HepG2 (cell line): ENCODE results near the gene COL9A3. TPM values are rescaled to one million over a fixed set of nuclear protein-coding genes. Genes with fewer than 3 reads are reported as not detected.

Experiments used
- CREB1 ChIP-seq, 2 experiments: fragments of 450-650 bp in 1 of 2; IDR thresholded peaks; 2 replicates each; pipeline ENCODE4 v1.6.1; 2016 to 2017; ENCODE audit warnings: control low read depth in 1 of 2, mild to moderate bottlenecking in 1 of 2, missing compliant biosample characterization in 1 of 2, missing genetic modification characterization in 1 of 2
- KDM3A ChIP-seq: IDR thresholded peaks from 2 replicates; pipeline ENCODE4 v1.6.1; 2018; ENCODE audit warnings: low read depth, missing compliant biosample characterization
- MAFG ChIP-seq: sonication (generic); formaldehyde crosslinking; IDR thresholded peaks from 2 replicates; pipeline ENCODE4 v1.5.1; 2020; ENCODE audit warnings: mild to moderate bottlenecking, missing genetic modification reagents
- NFRKB ChIP-seq: fragments of 450-650 bp; IDR thresholded peaks from 2 replicates; pipeline ENCODE4 v1.6.1; 2017
- RAD51 ChIP-seq: fragments of 450-650 bp; IDR thresholded peaks from 2 replicates; pipeline ENCODE4 v1.6.1; 2016; ENCODE audit warnings: borderline replicate concordance
- SAFB2 ChIP-seq: sonication (generic); formaldehyde crosslinking; IDR thresholded peaks from 2 replicates; pipeline ENCODE4 v1.5.1; 2020; ENCODE audit warnings: missing genetic modification reagents, low read depth, mild to moderate bottlenecking, borderline replicate concordance
- ZNF496 ChIP-seq: sonication (generic); formaldehyde crosslinking; IDR thresholded peaks from 2 replicates; pipeline ENCODE4 v1.8.1; 2023; ENCODE audit warnings: mild to moderate bottlenecking, moderate library complexity, missing genetic modification reagents; ENCODE audit not compliant: insufficient replicate concordance
- ZNF512 ChIP-seq: sonication (generic); formaldehyde crosslinking; IDR thresholded peaks from 2 replicates; pipeline ENCODE4 v1.4.0; 2020; ENCODE audit warnings: mild to moderate bottlenecking, missing genetic modification reagents
- polyA plus RNA-seq, 8 experiments: library from polyadenylated mRNA; depleted of rRNA in 3 of 8; stranded (reverse) in 7 of 8; unstranded in 1 of 8; fragments of >200 nt; fragmentation: Illumina TruSeq in 4 of 8; extraction: Trizol in 4 of 8; gene quantifications; 2 replicates each; pipeline versions ENCODE4 v1.2.1 to v1.2.3, GENCODE V29; 2011 to 2016; ENCODE audit warnings: low read depth in 4 of 8, missing spikeins in 1 of 8, mixed read lengths in 1 of 8; ENCODE audit not compliant: insufficient read depth in 1 of 8
- total RNA-seq, 5 experiments: library from RNA; depleted of rRNA; stranded (reverse); fragments of >200 nt; fragmentation: Illumina TruSeq; extraction: Trizol; gene quantifications; 2 replicates each; pipeline ENCODE4 v1.2.3, GENCODE V29; 2016; ENCODE audit warnings: low read depth in 1 of 5
- TF ChIP-seq, protein P1 (sequence below), 2 experiments: IDR thresholded peaks; 2 replicates each; pipeline ENCODE4 v1.6.1; 2011 to 2012; ENCODE audit warnings: low read length in 2 of 2, borderline replicate concordance in 1 of 2, low read depth in 1 of 2, mild to moderate bottlenecking in 1 of 2, moderate library complexity in 1 of 2

The COL9A3 gene
- total and polyA plus RNA-seq, 2 of the 13 experiments (the other 11 are each of a cell fraction or from before 2014, with no cell fraction given), result 155 to 204 TPM

DNA sequence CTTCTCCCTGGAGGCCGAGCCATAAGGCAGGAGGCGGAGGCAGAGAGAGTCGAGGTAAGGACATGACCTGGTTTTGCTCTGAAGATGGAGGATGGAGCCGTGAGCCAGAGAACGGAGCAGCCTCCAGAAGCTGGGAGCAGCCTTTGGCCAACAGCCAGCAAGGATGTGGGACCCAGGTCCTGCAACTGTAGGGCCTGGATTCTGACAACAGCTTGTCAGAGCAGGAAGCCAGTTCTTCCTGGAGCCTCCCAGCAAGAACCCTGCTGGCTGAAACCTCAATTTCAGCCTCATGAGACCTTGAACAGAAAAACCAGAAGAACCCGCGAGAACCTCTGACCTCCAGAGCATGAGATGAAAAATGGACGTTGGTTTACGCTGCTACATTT, 34.0 kb upstream of the COL9A3 start (continued):
- TF ChIP-seq ZNF496 (CRISPR knock-in tag) (no peak), CREB1 (IDR thresholded peaks at IDR 0.05) (no peak), CREB1 (CRISPR knock-in tag; IDR thresholded peaks at IDR 0.05) (no peak), SAFB2 (CRISPR knock-in tag) (0 out of 2 replicates have a peak, but pooled peaks have one; percentile 32), ZNF512 (CRISPR knock-in tag) (no peak), KDM3A (CRISPR knock-in tag) (no peak), MAFG (CRISPR knock-in tag) (no peak), NFRKB (no peak), RAD51 (no peak)
- TF ChIP-seq, protein P1, sequence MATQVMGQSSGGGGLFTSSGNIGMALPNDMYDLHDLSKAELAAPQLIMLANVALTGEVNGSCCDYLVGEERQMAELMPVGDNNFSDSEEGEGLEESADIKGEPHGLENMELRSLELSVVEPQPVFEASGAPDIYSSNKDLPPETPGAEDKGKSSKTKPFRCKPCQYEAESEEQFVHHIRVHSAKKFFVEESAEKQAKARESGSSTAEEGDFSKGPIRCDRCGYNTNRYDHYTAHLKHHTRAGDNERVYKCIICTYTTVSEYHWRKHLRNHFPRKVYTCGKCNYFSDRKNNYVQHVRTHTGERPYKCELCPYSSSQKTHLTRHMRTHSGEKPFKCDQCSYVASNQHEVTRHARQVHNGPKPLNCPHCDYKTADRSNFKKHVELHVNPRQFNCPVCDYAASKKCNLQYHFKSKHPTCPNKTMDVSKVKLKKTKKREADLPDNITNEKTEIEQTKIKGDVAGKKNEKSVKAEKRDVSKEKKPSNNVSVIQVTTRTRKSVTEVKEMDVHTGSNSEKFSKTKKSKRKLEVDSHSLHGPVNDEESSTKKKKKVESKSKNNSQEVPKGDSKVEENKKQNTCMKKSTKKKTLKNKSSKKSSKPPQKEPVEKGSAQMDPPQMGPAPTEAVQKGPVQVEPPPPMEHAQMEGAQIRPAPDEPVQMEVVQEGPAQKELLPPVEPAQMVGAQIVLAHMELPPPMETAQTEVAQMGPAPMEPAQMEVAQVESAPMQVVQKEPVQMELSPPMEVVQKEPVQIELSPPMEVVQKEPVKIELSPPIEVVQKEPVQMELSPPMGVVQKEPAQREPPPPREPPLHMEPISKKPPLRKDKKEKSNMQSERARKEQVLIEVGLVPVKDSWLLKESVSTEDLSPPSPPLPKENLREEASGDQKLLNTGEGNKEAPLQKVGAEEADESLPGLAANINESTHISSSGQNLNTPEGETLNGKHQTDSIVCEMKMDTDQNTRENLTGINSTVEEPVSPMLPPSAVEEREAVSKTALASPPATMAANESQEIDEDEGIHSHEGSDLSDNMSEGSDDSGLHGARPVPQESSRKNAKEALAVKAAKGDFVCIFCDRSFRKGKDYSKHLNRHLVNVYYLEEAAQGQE (IDR thresholded peaks at IDR 0.05; ENCODE audit: borderline replicate concordance in 1 of 2, low read depth in 1 of 2, low read length in 2 of 2), result no peak
